ENCODE data around the gene ICAM3. TPM values are rescaled to one million over a fixed set of nuclear protein-coding genes. Genes with fewer than 3 reads are reported as not detected.

The ICAM3 gene
- polyA plus RNA-seq, 1 donor (not counting 4 experiments of a cell fraction or from before 2014, with no cell fraction given), result 4.7 TPM

DNA sequence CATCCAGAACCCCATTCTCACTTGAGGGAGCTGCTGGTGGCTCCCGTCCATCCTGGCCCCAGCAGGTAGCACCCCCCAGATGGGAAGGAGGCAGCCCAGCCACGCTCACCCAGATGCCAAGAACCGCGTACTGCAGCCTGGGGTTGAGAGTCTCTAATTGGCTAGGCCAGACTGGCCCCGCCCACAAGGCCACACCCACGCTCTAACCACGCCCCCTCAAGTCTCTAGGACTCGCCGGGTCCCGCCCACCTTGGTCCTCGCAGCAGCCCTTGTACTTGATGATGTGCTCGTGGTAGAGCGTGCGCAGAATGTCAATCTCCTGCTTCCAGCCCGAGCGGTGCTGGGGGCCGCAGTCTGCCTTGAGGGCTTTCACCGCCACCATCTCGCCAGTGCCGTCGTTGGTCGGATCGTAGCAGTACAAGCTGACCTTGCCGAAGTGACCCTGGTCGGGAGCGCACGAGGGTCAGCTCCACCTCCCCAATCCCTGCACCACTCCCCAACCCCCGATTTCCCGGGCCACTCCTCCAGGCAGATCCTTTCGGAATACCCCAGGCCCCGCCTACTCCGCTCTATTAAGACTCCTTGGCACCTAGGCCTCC lies 14.5 kb upstream of the ICAM3 start:
- Histone ChIP-seq H3K36me3 (ENCODE audit: control insufficient read depth in 2 of 2, extremely low read depth in 1 of 2, insufficient read depth in 2 of 2, low read length in 2 of 2) (peaks cover 10 to 28% of the 10 kb centered on the region in 2 experiments), H3K9me1 (ENCODE audit: control insufficient read depth, extremely low read depth, insufficient read depth, low read length) (no peaks in the 10 kb centered on the region), H4K20me1 (ENCODE audit: control insufficient read depth, extremely low read depth, insufficient read depth, low read length) (no peaks in the 10 kb centered on the region), H3K27me3 (ENCODE audit: control insufficient read depth, extremely low read depth, insufficient read depth, low read length) (no peaks in the 10 kb centered on the region), H3K4me3 (ENCODE audit: control insufficient read depth in 2 of 3, extremely low read depth in 1 of 3, insufficient read depth in 2 of 3, low read depth in 1 of 3, low read length in 3 of 3) (no peak overlapping the region), H3K27ac (ENCODE audit: control insufficient read depth, insufficient read depth, low read length) (no peak overlapping the region), H3K4me1 (ENCODE audit: control insufficient read depth, extremely low read depth, insufficient read depth, low read length) (no peaks in the 10 kb centered on the region), H3K9ac (ENCODE audit: control insufficient read depth, extremely low read depth, insufficient read depth, low read length) (no peak overlapping the region), H3K4me2 (ENCODE audit: control insufficient read depth, extremely low read depth, insufficient read depth, low read depth, low read length) (no peak overlapping the region), H2AFZ (ENCODE audit: control insufficient read depth, low read length) (no peak overlapping the region), H3K9me3 (ENCODE audit: control insufficient read depth, low read depth, low read length) (no peaks in the 10 kb centered on the region), H3K79me2 (ENCODE audit: control insufficient read depth, insufficient read depth, low read length) (no peaks in the 10 kb centered on the region)
- TF ChIP-seq CTCF (optimal IDR thresholded peaks at IDR 0.05 in 1 of 3, IDR thresholded peaks at IDR 0.05 in 1 of 3, conservative IDR thresholded peaks at IDR 0.05 in 1 of 3; ENCODE audit: extremely low read depth in 1 of 3, insufficient read depth in 2 of 3, low read length in 3 of 3) (no peak), EZH2 (IDR thresholded peaks at IDR 0.05; ENCODE audit: low read length) (no peak)
- dilution Hi-C loops (cut with MboI; ENCODE audit: extremely low pct_ligation_motif_present, low sequenced_read_pairs), result no loop called here
- FAIRE-seq (no peak), DNase-seq (ENCODE audit: low read depth, low spot score) (no peak)

GRCh38 chr19:10352764-10353671 lies 13.6 kb upstream of the ICAM3 start:
- Histone ChIP-seq H3K4me2 (ENCODE audit: control insufficient read depth, extremely low read depth, insufficient read depth, low read depth, low read length) (no peak overlapping the region), H3K4me1 (ENCODE audit: control insufficient read depth, extremely low read depth, insufficient read depth, low read length) (no peaks in the 10 kb centered on the region), H3K9ac (ENCODE audit: control insufficient read depth, extremely low read depth, insufficient read depth, low read length) (no peak overlapping the region), H4K20me1 (ENCODE audit: control insufficient read depth, extremely low read depth, insufficient read depth, low read length) (no peaks in the 10 kb centered on the region), H3K9me1 (ENCODE audit: control insufficient read depth, extremely low read depth, insufficient read depth, low read length) (no peaks in the 10 kb centered on the region), H3K36me3 (ENCODE audit: control insufficient read depth in 2 of 2, extremely low read depth in 1 of 2, insufficient read depth in 2 of 2, low read length in 2 of 2) (peaks cover 10 to 28% of the 10 kb centered on the region in 2 experiments), H3K27me3 (ENCODE audit: control insufficient read depth, extremely low read depth, insufficient read depth, low read length) (no peaks in the 10 kb centered on the region), H2AFZ (ENCODE audit: control insufficient read depth, low read length) (no peak overlapping the region), H3K27ac (ENCODE audit: control insufficient read depth, insufficient read depth, low read length) (no peak overlapping the region), H3K79me2 (ENCODE audit: control insufficient read depth, insufficient read depth, low read length) (no peaks in the 10 kb centered on the region), H3K4me3 (ENCODE audit: control insufficient read depth in 2 of 3, extremely low read depth in 1 of 3, insufficient read depth in 2 of 3, low read depth in 1 of 3, low read length in 3 of 3) (no peak overlapping the region), H3K9me3 (ENCODE audit: control insufficient read depth, low read depth, low read length) (no peaks in the 10 kb centered on the region)
- TF ChIP-seq EZH2 (IDR thresholded peaks at IDR 0.05; ENCODE audit: low read length), result no peak
- TF ChIP-seq CTCF (optimal IDR thresholded peaks at IDR 0.05 in 1 of 3, IDR thresholded peaks at IDR 0.05 in 1 of 3, conservative IDR thresholded peaks at IDR 0.05 in 1 of 3; ENCODE audit: extremely low read depth in 1 of 3, insufficient read depth in 2 of 3, low read length in 3 of 3), result no peak
- DNase-seq (ENCODE audit: low read depth, low spot score) (no peak), FAIRE-seq (no peak)
- dilution Hi-C loops (cut with MboI; ENCODE audit: extremely low pct_ligation_motif_present, low sequenced_read_pairs), result no loop called here

Data from keratinocyte (primary cell).